ENCODE measurements around the gene PIK3R3. TPM values are rescaled to one million over a fixed set of nuclear protein-coding genes. Genes with fewer than 3 reads are reported as not detected.

Gene PIK3R3
- total RNA-seq, 1 experiment from 2014 or later = 36.3 TPM

- BruUV-seq (replicated peaks) = no TSS peak
- no peak overlapping the region for H3K27ac ChIP-seq (ENCODE audit: low read length)
- H3K27me3 ChIP-seq (ENCODE audit: control insufficient read depth, insufficient read depth, low read length) = no peaks in the 10 kb centered on the region
- CTCF ChIA-PET = no interaction called here
- in situ Hi-C loops (cut with HindIII; ENCODE audit: low pct_unique_long_range_greater_than_20kb, low sequenced_read_pairs) = no loop called here
- H3K4me3 ChIP-seq (ENCODE audit: low read depth in 2 of 2, low read length in 2 of 2) = no peak overlapping the region
- no peak for ATAC-seq
- no peaks in the 10 kb centered on the region for H3K4me1 ChIP-seq (ENCODE audit: control insufficient read depth, insufficient read depth, low read length)
- no peak for TF ChIP-seq SIN3A (IDR thresholded peaks at IDR 0.05; ENCODE audit: borderline replicate concordance, insufficient read depth, low read depth, low read length)
- TF ChIP-seq TCF7L2 (IDR thresholded peaks at IDR 0.05; ENCODE audit: low read depth, low read length) = no peak
- TF ChIP-seq CTCF (IDR thresholded peaks at IDR 0.05) = no peak
- no peak for TF ChIP-seq REST (IDR thresholded peaks at IDR 0.05; ENCODE audit: insufficient read depth in 1 of 2, low read depth in 2 of 2, low read length in 1 of 2)
- TF ChIP-seq POLR2AphosphoS5 (IDR thresholded peaks at IDR 0.05; ENCODE audit: low read depth, low read length) = no peak
- no peak for DNase-seq (ENCODE audit: low read depth, low spot score)
- H3K36me3 ChIP-seq (ENCODE audit: control insufficient read depth, insufficient read depth, low read length) = no peaks in the 10 kb centered on the region
- POLR2A ChIA-PET = no interaction called here
- intact Hi-C loops (cut with micrococcal nuclease; ENCODE audit: unreplicated experiment) = no loop called here
- H3K9me3 ChIP-seq (ENCODE audit: control insufficient read depth, insufficient read depth, low read depth, low read length) = no peaks in the 10 kb centered on the region
These were observed 20.8 kb upstream of the PIK3R3 start for GRCh38 chr1:46153228-46153627.

- BruUV-seq (replicated peaks) = no TSS peak
- ChIA-PET CTCF (no interaction called here), POLR2A (no interaction called here)
- Histone ChIP-seq H3K27me3 (ENCODE audit: control insufficient read depth, insufficient read depth, low read length) (no peaks in the 10 kb centered on the region), H3K27ac (ENCODE audit: low read length) (no peak overlapping the region), H3K4me1 (ENCODE audit: control insufficient read depth, insufficient read depth, low read length) (no peaks in the 10 kb centered on the region), H3K9me3 (ENCODE audit: control insufficient read depth, insufficient read depth, low read depth, low read length) (no peaks in the 10 kb centered on the region), H3K4me3 (ENCODE audit: low read depth in 2 of 2, low read length in 2 of 2) (no peak overlapping the region), H3K36me3 (ENCODE audit: control insufficient read depth, insufficient read depth, low read length) (no peaks in the 10 kb centered on the region)
- in situ Hi-C loops (cut with HindIII; ENCODE audit: low pct_unique_long_range_greater_than_20kb, low sequenced_read_pairs) = no loop called here
- DNase-seq (ENCODE audit: low read depth, low spot score) (no peak), ATAC-seq (no peak)
- TF ChIP-seq SIN3A (IDR thresholded peaks at IDR 0.05; ENCODE audit: borderline replicate concordance, insufficient read depth, low read depth, low read length) (no peak), TCF7L2 (IDR thresholded peaks at IDR 0.05; ENCODE audit: low read depth, low read length) (no peak), POLR2AphosphoS5 (IDR thresholded peaks at IDR 0.05; ENCODE audit: low read depth, low read length) (no peak), REST (IDR thresholded peaks at IDR 0.05; ENCODE audit: insufficient read depth in 1 of 2, low read depth in 2 of 2, low read length in 1 of 2) (no peak)
- intact Hi-C loops (cut with micrococcal nuclease; ENCODE audit: unreplicated experiment) = no loop called here
These were observed 19.6 kb upstream of the PIK3R3 start for GRCh38 chr1:46152016-46152415.

Measured in Panc1 (cell line).